ENCODE measurements around the gene FOXJ1.

Gene FOXJ1

GRCh38 chr17:76140661-76141211 is 309 bp downstream of the FOXJ1 start:
- no peak for DNase-seq

- peak; percentile 36 to 41 for DNase-seq
These were observed 1.0 kb downstream of the FOXJ1 start for GRCh38 chr17:76139801-76140660.

- DNase-seq = no peak
These were observed 1.9 kb downstream of the FOXJ1 start for GRCh38 chr17:76138896-76139752.

- DNase-seq = no peak
These were observed 2.7 kb downstream of the FOXJ1 start for GRCh38 chr17:76138234-76138895.

GRCh38 chr17:76137351-76138233 is 3.5 kb downstream of the FOXJ1 start:
- no peak for DNase-seq

- no peak for DNase-seq
These were observed 4.1 kb downstream of the FOXJ1 start for GRCh38 chr17:76137001-76137350.

GRCh38 chr17:76136276-76137000 is 4.6 kb downstream of the FOXJ1 start:
- no peak for DNase-seq

GRCh38 chr17:76135810-76136188 is 5.2 kb downstream of the FOXJ1 start:
- DNase-seq = no peak

- no peak for DNase-seq
These were observed 5.9 kb downstream of the FOXJ1 start for GRCh38 chr17:76134911-76135809.

GRCh38 chr17:76132574-76133338 is 8.3 kb downstream of the FOXJ1 start:
- no peak for DNase-seq

- DNase-seq = no peak
These were observed 9.1 kb downstream of the FOXJ1 start for GRCh38 chr17:76131692-76132573.

- no peak for DNase-seq
These were observed 9.9 kb downstream of the FOXJ1 start for GRCh38 chr17:76131051-76131691.

GRCh38 chr17:76130473-76130872 is 10.6 kb downstream of the FOXJ1 start:
- DNase-seq = no peak

GRCh38 chr17:76125922-76126321 is 15.1 kb downstream of the FOXJ1 start:
- DNase-seq = no peak

GRCh38 chr17:76125391-76125675 is 15.7 kb downstream of the FOXJ1 start:
- no peak for DNase-seq

GRCh38 chr17:76124582-76125390 is 16.3 kb downstream of the FOXJ1 start:
- DNase-seq = no peak

All from stimulated activated CD4-positive, alpha-beta T cell treated with anti-CD3 and anti-CD28 coated beads, Interleukin-4, amount 100 ng/mL, for 4 hours (primary cell).